ENCODE measurements around the gene CHAT. TPM values are rescaled to one million over a fixed set of nuclear protein-coding genes. Genes with fewer than 3 reads are reported as not detected.

Gene CHAT
- total RNA-seq, 4 donors from 2014 or later = not detected

GRCh38 chr10:49682879-49683278 lies 69.0 kb downstream of the CHAT start:
- Histone ChIP-seq H3K36me3 (no peaks in the 10 kb centered on the region), H3K27me3 (peaks cover 0 to 17% (median 8%) of the 10 kb centered on the region in 3 donors), H3K4me1 (no peaks in the 10 kb centered on the region), H3K27ac (no peak overlapping the region), H3K9me3 (peaks cover 0 to 10% (median 0%) of the 10 kb centered on the region in 3 donors), H3K4me3 (no peak overlapping the region)
- intact Hi-C loops (cut with DNase I; ENCODE audit: low total_unique reads) = no loop called here
- DNase-seq = no peak
- no peak for ATAC-seq
- in situ Hi-C loops (cut with MboI; ENCODE audit: low sequenced_read_pairs in 4 of 4) = no loop called here
- TF ChIP-seq POLR2A (IDR thresholded peaks at IDR 0.05) (no peak), CTCF (IDR thresholded peaks at IDR 0.05 in 4 of 5, conservative IDR thresholded peaks at IDR 0.05 in 1 of 5) (no peak)

GRCh38 chr10:49686651-49687050 lies 72.8 kb downstream of the CHAT start:
- Histone ChIP-seq H3K4me3 (no peak overlapping the region), H3K9me3 (peaks cover 0 to 7% (median 0%) of the 10 kb centered on the region in 3 donors), H3K4me1 (no peaks in the 10 kb centered on the region), H3K27me3 (peaks cover 6 to 16% (median 6%) of the 10 kb centered on the region in 3 donors), H3K27ac (no peak overlapping the region), H3K36me3 (no peaks in the 10 kb centered on the region)
- no peak for ATAC-seq
- TF ChIP-seq CTCF (IDR thresholded peaks at IDR 0.05 in 4 of 5, conservative IDR thresholded peaks at IDR 0.05 in 1 of 5) (no peak), POLR2A (IDR thresholded peaks at IDR 0.05) (no peak)
- in situ Hi-C loops (cut with MboI; ENCODE audit: low sequenced_read_pairs in 4 of 4) = no loop called here
- DNase-seq = no peak
- intact Hi-C loops (cut with DNase I; ENCODE audit: low total_unique reads) = no loop called here

- H3K27me3 ChIP-seq = peaks cover 6 to 23% (median 10%) of the 10 kb centered on the region in 3 donors
These were observed 74.5 kb downstream of the CHAT start for GRCh38 chr10:49688261-49688846.

GRCh38 chr10:49688920-49689319 lies 75.1 kb downstream of the CHAT start:
- intact Hi-C loops (cut with DNase I; ENCODE audit: low total_unique reads) = no loop called here
- Histone ChIP-seq H3K4me1 (no peaks in the 10 kb centered on the region), H3K27ac (no peak overlapping the region), H3K27me3 (peaks cover 6 to 23% (median 13%) of the 10 kb centered on the region in 3 donors), H3K4me3 (no peak overlapping the region), H3K36me3 (no peaks in the 10 kb centered on the region), H3K9me3 (no peaks in the 10 kb centered on the region)
- ATAC-seq (no peak), DNase-seq (no peak)
- in situ Hi-C loops (cut with MboI; ENCODE audit: low sequenced_read_pairs in 4 of 4) = no loop called here
- no peak for TF ChIP-seq CTCF (IDR thresholded peaks at IDR 0.05 in 4 of 5, conservative IDR thresholded peaks at IDR 0.05 in 1 of 5)
- TF ChIP-seq POLR2A (IDR thresholded peaks at IDR 0.05) = no peak

More at GRCh38 chr10:49688261-49688846, 74.5 kb downstream of the CHAT start:
- in situ Hi-C loops (cut with MboI; ENCODE audit: low sequenced_read_pairs in 4 of 4) (no loop called here), intact Hi-C loops (cut with DNase I; ENCODE audit: low total_unique reads) (no loop called here)
- H3K4me3 ChIP-seq = no peak overlapping the region
- H3K9me3 ChIP-seq = no peaks in the 10 kb centered on the region
- H3K27ac ChIP-seq = no peak overlapping the region
- TF ChIP-seq POLR2A (IDR thresholded peaks at IDR 0.05) = no peak
- TF ChIP-seq CTCF (IDR thresholded peaks at IDR 0.05 in 4 of 5, conservative IDR thresholded peaks at IDR 0.05 in 1 of 5) = no peak
- H3K4me1 ChIP-seq = no peaks in the 10 kb centered on the region
- no peak for ATAC-seq
- DNase-seq = no peak
- no peaks in the 10 kb centered on the region for H3K36me3 ChIP-seq

Measured in gastrocnemius medialis (tissue), 4 donors.